ENCODE results near the gene FABP7. TPM values are rescaled to one million over a fixed set of nuclear protein-coding genes. Genes with fewer than 3 reads are reported as not detected.

FABP7 gene
- total RNA-seq, 2 experiments from 2014 or later, result not detected

DNA sequence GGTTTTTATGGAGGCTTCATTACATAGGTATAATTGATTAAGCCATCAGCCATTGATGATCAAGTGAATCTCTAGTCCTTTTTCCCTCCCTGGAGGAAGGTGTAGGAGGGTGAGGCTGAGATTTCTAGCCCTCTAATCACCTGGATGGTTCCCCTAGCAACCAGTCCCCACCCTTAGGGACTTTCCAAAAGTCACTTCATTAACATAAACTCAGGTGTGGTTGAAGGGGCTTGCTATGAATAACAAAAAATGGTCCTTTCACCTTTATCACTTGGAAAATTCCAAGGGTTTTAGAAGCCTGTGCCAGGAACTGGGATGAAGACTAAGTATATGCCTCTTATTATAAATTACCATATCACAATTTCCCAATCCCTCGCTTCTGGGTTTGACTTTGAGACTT is 49.9 kb downstream of the FABP7 start:
- ChIA-PET CTCF (ENCODE audit: unreplicated experiment) (interaction anchor here (0.6 kb wide), 1 partner anchor 9 kb away, joined by 3 read pairs; no protein-coding TSS in a partner anchor), POLR2A (no interaction called here)
- H3K4me1 ChIP-seq (ENCODE audit: insufficient read depth, low read length, poor library complexity, severe bottlenecking), result no peaks in the 10 kb centered on the region
- BruUV-seq (replicated peaks), result no TSS peak
- no peaks in the 10 kb centered on the region for H3K9me3 ChIP-seq (ENCODE audit: low read length)
- DNase-seq (ENCODE audit: low spot score), result no peak
- no peaks in the 10 kb centered on the region for H3K79me2 ChIP-seq (ENCODE audit: insufficient read depth, low read depth, low read length)
- intact Hi-C loops (cut with micrococcal nuclease; ENCODE audit: unreplicated experiment), result no loop called here
- no peaks in the 10 kb centered on the region for H3K36me3 ChIP-seq (ENCODE audit: insufficient read depth, low read length)
- no peaks in the 10 kb centered on the region for H4K20me1 ChIP-seq (ENCODE audit: insufficient read depth, low read length)
- no peak overlapping the region for H3K4me3 ChIP-seq (ENCODE audit: low read depth, low read length, poor library complexity, severe bottlenecking)
- no peak overlapping the region for H2AFZ ChIP-seq (ENCODE audit: low read length)
- TF ChIP-seq, protein P1, sequence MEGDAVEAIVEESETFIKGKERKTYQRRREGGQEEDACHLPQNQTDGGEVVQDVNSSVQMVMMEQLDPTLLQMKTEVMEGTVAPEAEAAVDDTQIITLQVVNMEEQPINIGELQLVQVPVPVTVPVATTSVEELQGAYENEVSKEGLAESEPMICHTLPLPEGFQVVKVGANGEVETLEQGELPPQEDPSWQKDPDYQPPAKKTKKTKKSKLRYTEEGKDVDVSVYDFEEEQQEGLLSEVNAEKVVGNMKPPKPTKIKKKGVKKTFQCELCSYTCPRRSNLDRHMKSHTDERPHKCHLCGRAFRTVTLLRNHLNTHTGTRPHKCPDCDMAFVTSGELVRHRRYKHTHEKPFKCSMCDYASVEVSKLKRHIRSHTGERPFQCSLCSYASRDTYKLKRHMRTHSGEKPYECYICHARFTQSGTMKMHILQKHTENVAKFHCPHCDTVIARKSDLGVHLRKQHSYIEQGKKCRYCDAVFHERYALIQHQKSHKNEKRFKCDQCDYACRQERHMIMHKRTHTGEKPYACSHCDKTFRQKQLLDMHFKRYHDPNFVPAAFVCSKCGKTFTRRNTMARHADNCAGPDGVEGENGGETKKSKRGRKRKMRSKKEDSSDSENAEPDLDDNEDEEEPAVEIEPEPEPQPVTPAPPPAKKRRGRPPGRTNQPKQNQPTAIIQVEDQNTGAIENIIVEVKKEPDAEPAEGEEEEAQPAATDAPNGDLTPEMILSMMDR (conservative IDR thresholded peaks at IDR 0.05; ENCODE audit: low read length), result no peak
- TF ChIP-seq EZH2phosphoT487 (IDR thresholded peaks at IDR 0.05; ENCODE audit: borderline replicate concordance, low read depth, low read length), result no peak
- no peak overlapping the region for H3K27ac ChIP-seq (ENCODE audit: low read depth, low read length, poor library complexity, severe bottlenecking)
- H3K9me2 ChIP-seq (ENCODE audit: insufficient read depth, low read length), result no peaks in the 10 kb centered on the region
- H3K4me2 ChIP-seq (ENCODE audit: low read length), result no peak overlapping the region

DNA sequence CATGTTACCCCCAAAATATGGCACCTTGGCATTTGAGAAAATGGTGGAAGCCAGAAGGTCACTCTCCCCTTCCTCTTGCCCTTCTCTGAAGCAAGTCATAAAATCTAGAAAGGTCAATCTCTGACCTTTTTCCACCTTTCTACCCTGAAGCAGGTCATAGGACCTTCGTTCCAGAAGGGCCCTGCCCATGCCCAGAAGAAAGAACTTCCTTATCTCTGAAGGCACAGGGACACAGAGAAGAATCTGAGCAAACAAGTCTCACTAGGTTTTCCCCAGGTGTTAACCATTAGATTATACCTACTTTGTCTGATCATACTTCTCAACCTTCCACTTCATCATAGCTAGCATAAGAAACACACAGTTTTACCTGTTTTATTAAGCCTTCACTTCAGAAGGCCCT is 52.0 kb downstream of the FABP7 start:
- intact Hi-C loops (cut with micrococcal nuclease; ENCODE audit: unreplicated experiment), result no loop called here
- no peaks in the 10 kb centered on the region for H3K9me3 ChIP-seq (ENCODE audit: low read length)
- H3K4me3 ChIP-seq (ENCODE audit: low read depth, low read length, poor library complexity, severe bottlenecking), result no peak overlapping the region
- TF ChIP-seq EZH2phosphoT487 (IDR thresholded peaks at IDR 0.05; ENCODE audit: borderline replicate concordance, low read depth, low read length), result no peak
- TF ChIP-seq, protein P1 (conservative IDR thresholded peaks at IDR 0.05; ENCODE audit: low read length), result no peak
- ChIA-PET CTCF (ENCODE audit: unreplicated experiment) (no interaction called here), POLR2A (interaction anchor here (0.6 kb wide), 1 partner anchor 607 kb away, joined by 3 read pairs; no protein-coding TSS in a partner anchor)
- no peaks in the 10 kb centered on the region for H4K20me1 ChIP-seq (ENCODE audit: insufficient read depth, low read length)
- H3K4me2 ChIP-seq (ENCODE audit: low read length), result no peak overlapping the region
- no TSS peak for BruUV-seq (replicated peaks)
- H3K79me2 ChIP-seq (ENCODE audit: insufficient read depth, low read depth, low read length), result no peaks in the 10 kb centered on the region
- no peaks in the 10 kb centered on the region for H3K9me2 ChIP-seq (ENCODE audit: insufficient read depth, low read length)
- no peak overlapping the region for H3K27ac ChIP-seq (ENCODE audit: low read depth, low read length, poor library complexity, severe bottlenecking)
- no peak for DNase-seq (ENCODE audit: low spot score)
- no peaks in the 10 kb centered on the region for H3K36me3 ChIP-seq (ENCODE audit: insufficient read depth, low read length)
- no peaks in the 10 kb centered on the region for H3K4me1 ChIP-seq (ENCODE audit: insufficient read depth, low read length, poor library complexity, severe bottlenecking)
- no peak overlapping the region for H2AFZ ChIP-seq (ENCODE audit: low read length)

DNA sequence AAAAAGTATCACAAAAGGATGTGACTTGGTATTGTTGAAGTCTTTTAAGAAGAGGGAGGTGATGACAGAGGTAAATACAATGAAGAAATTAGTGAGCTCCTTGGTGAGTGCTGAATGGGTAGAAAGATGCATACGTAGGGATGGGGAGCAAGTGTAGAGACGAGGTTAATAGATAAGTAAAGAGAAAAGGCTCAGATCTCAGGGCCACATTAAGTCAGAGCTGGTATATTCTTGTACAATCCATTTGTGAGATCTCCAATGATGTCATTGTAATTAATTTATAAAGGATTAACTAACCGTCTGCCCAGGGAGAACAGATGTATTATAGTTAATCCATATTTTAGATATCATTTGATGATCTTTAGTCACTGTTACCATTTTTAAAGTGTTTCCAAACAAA is 52.9 kb downstream of the FABP7 start:
- TF ChIP-seq, protein P1 (conservative IDR thresholded peaks at IDR 0.05; ENCODE audit: low read length), result no peak
- no peak for TF ChIP-seq EZH2phosphoT487 (IDR thresholded peaks at IDR 0.05; ENCODE audit: borderline replicate concordance, low read depth, low read length)
- H4K20me1 ChIP-seq (ENCODE audit: insufficient read depth, low read length), result no peaks in the 10 kb centered on the region
- H3K9me3 ChIP-seq (ENCODE audit: low read length), result no peaks in the 10 kb centered on the region
- intact Hi-C loops (cut with micrococcal nuclease; ENCODE audit: unreplicated experiment), result no loop called here
- no peaks in the 10 kb centered on the region for H3K9me2 ChIP-seq (ENCODE audit: insufficient read depth, low read length)
- H3K79me2 ChIP-seq (ENCODE audit: insufficient read depth, low read depth, low read length), result no peaks in the 10 kb centered on the region
- H3K36me3 ChIP-seq (ENCODE audit: insufficient read depth, low read length), result no peaks in the 10 kb centered on the region
- H3K27ac ChIP-seq (ENCODE audit: low read depth, low read length, poor library complexity, severe bottlenecking), result no peak overlapping the region
- no peak overlapping the region for H2AFZ ChIP-seq (ENCODE audit: low read length)
- H3K4me2 ChIP-seq (ENCODE audit: low read length), result no peak overlapping the region
- no TSS peak for BruUV-seq (replicated peaks)
- ChIA-PET POLR2A (no interaction called here), CTCF (ENCODE audit: unreplicated experiment) (no interaction called here)
- H3K4me1 ChIP-seq (ENCODE audit: insufficient read depth, low read length, poor library complexity, severe bottlenecking), result no peaks in the 10 kb centered on the region
- DNase-seq (ENCODE audit: low spot score), result no peak
- no peak overlapping the region for H3K4me3 ChIP-seq (ENCODE audit: low read depth, low read length, poor library complexity, severe bottlenecking)

Data from OCI-LY7 (cell line).